Stimulated activated CD4-positive, alpha-beta T cell treated with anti-CD3 and anti-CD28 coated beads, TNF-alpha, amount 100 ng/mL, for 48 hours (primary cell): ENCODE results near the gene LTBP3.
A peak's percentile ranks its signal among the peaks of the same experiment; 100 is the strongest.

Experiments used
- DNase-seq, 3 donors: peaks; one replicate each; pipeline ENCODE4 v3.0.0-alpha.2; 2020; ENCODE audit warnings: low read depth in 3 of 3

The LTBP3 gene

GRCh38 chr11:65506772-65507505 lies 51.2 kb downstream of the LTBP3 start:
- peak in 1 of 3 donors; percentile 34 for DNase-seq

GRCh38 chr11:65506290-65506771 lies 51.8 kb downstream of the LTBP3 start:
- no peak for DNase-seq

- no peak for DNase-seq
Observed at GRCh38 chr11:65505466-65506289, 52.5 kb downstream of the LTBP3 start.

- DNase-seq, result no peak
Observed at GRCh38 chr11:65504674-65505465, 53.3 kb downstream of the LTBP3 start.

GRCh38 chr11:65503949-65504673 lies 54.0 kb downstream of the LTBP3 start:
- no peak for DNase-seq

- no peak for DNase-seq
Observed at GRCh38 chr11:65503368-65503948, 54.7 kb downstream of the LTBP3 start.

GRCh38 chr11:65502555-65503367 lies 55.4 kb downstream of the LTBP3 start:
- no peak for DNase-seq

- no peak for DNase-seq
Observed at GRCh38 chr11:65502274-65502554, 55.9 kb downstream of the LTBP3 start.

GRCh38 chr11:65501472-65502273 lies 56.5 kb downstream of the LTBP3 start:
- no peak for DNase-seq

- no peak for DNase-seq
Observed at GRCh38 chr11:65501186-65501471, 57.0 kb downstream of the LTBP3 start.

GRCh38 chr11:65500387-65501185 lies 57.6 kb downstream of the LTBP3 start:
- DNase-seq, result no peak

GRCh38 chr11:65499713-65500386 lies 58.3 kb downstream of the LTBP3 start:
- no peak for DNase-seq

- peak; percentile 85 to 88 (median 85) for DNase-seq
Observed at GRCh38 chr11:65498977-65499712, 59.0 kb downstream of the LTBP3 start, which contains the start of gene MALAT1. Gene MALAT1, plus strand, starts transcription at chr11:65499045.

- no peak for DNase-seq
Observed at GRCh38 chr11:65498727-65498976, 59.5 kb downstream of the LTBP3 start.

- DNase-seq, result peak in 1 of 3 donors; percentile 47
Observed at GRCh38 chr11:65498042-65498726, 60.0 kb downstream of the LTBP3 start.

GRCh38 chr11:65497141-65498041 lies 60.8 kb downstream of the LTBP3 start:
- peak; percentile 96 to 99 (median 99) for DNase-seq
